ENCODE results near the gene SMAGP.
A peak's percentile ranks its signal among the peaks of the same experiment; 100 is the strongest.
"Not testable (repeated sequence)": the region's sequence is repeated elsewhere in the genome, so short reads cannot be mapped to it uniquely, and the experiment has no call there.

The SMAGP gene

GRCh38 chr12:51270067-51270950 lies at the start of gene SMAGP:
SMAGP (minus strand) TSS chr12:51270415; CDS start chr12:51269278, 1,137 bp downstream.
- peak; percentile 56 to 69 for DNase-seq

- peak in 1 of 2 experiments; percentile 23 for DNase-seq
Measured at GRCh38 chr12:51318846-51319599, 48.8 kb upstream of the SMAGP start.

GRCh38 chr12:51318057-51318806 lies 48.0 kb upstream of the SMAGP start:
- peak in 1 of 2 experiments; percentile 21 for DNase-seq

- no peak for DNase-seq
Measured at GRCh38 chr12:51311389-51311788, 41.2 kb upstream of the SMAGP start.

GRCh38 chr12:51307655-51308593 lies 37.7 kb upstream of the SMAGP start:
- DNase-seq: no peak

- no peak for DNase-seq
Measured at GRCh38 chr12:51306507-51306906, 36.3 kb upstream of the SMAGP start.

- DNase-seq: not testable (repeated sequence)
Measured at GRCh38 chr12:51300768-51301167, 30.6 kb upstream of the SMAGP start.

- no peak for DNase-seq
Measured at GRCh38 chr12:51295651-51296050, 25.4 kb upstream of the SMAGP start.

- not testable (repeated sequence) for DNase-seq
Measured at GRCh38 chr12:51294097-51294496, 23.9 kb upstream of the SMAGP start.

GRCh38 chr12:51293696-51294095 lies 23.5 kb upstream of the SMAGP start:
- no peak for DNase-seq

GRCh38 chr12:51291603-51292513 lies 21.6 kb upstream of the SMAGP start:
- DNase-seq: not testable (repeated sequence)

- no peak for DNase-seq
Measured at GRCh38 chr12:51285843-51286242, 15.6 kb upstream of the SMAGP start.

GRCh38 chr12:51281202-51281924 lies 11.1 kb upstream of the SMAGP start:
- DNase-seq: no peak

GRCh38 chr12:51275088-51275487 lies 4.9 kb upstream of the SMAGP start:
- no peak for DNase-seq

GRCh38 chr12:51272810-51273209 lies 2.6 kb upstream of the SMAGP start:
- DNase-seq: not testable (repeated sequence)

- DNase-seq: no peak
Measured at GRCh38 chr12:51270951-51271518, 820 bp upstream of the SMAGP start.

GRCh38 chr12:51269174-51270066 lies 795 bp downstream of the SMAGP start:
- DNase-seq: peak; percentile 60 to 72

- no peak for DNase-seq
Measured at GRCh38 chr12:51265024-51265423, 5.2 kb downstream of the SMAGP start.

- DNase-seq: no peak
Measured at GRCh38 chr12:51264297-51264696, 5.9 kb downstream of the SMAGP start.

Data from activated T-cell treated with anti-CD3 and anti-CD28 coated beads, Interleukin-2, amount 50 U/mL, for 48 hours (primary cell).